MM.1S (cell line): ENCODE measurements around the gene CACNA1H.

ENCODE experiments used
- EZH2 ChIP-seq: fragments of 300-600 bp; sonication (generic); optimal IDR thresholded peaks from 2 replicates; pipeline ENCODE3; 2017; ENCODE audit warnings: low read depth, mild to moderate bottlenecking, antibody characterized with exemption, low read length, mixed read lengths
- TF ChIP-seq, protein P1 (sequence below): fragments of 300-600 bp; sonication (generic); IDR thresholded peaks from 2 replicates; pipeline ENCODE4 v1.5.1; 2016; ENCODE audit warnings: antibody characterized with exemption, low read length, mixed read lengths

DNA sequence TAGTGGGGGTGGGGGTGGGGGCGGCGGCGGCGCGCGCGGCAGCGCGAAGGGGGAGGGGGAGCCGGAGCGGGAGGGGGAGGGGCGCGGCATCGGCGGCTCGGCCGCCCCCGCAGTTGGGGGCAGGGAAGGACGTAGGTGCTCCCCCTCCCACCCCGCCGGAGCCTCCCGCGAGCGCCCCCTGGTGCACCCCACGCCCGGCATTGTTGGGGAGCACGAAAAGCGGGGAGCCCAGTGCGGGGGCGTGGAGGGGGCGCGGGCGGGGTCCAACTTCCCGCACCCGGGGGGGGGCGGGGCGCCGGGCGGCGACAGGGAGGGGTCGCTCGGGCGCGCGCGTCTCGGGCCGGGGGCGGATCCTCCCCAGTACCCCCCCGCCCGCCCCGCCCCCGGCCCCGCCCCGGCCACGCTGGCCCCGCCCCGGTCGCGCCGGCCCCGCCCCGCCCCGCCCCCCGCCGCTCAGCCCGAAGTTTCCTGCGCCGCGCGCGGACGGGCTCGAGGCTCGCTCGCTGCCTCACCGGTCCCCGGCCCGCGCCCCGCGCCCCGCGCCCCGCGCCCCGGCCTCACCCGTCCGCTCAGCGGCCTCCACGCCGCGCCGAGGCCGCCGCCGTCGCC, at the start of gene CACNA1H:
- no peak for TF ChIP-seq EZH2
- TF ChIP-seq, protein P1, sequence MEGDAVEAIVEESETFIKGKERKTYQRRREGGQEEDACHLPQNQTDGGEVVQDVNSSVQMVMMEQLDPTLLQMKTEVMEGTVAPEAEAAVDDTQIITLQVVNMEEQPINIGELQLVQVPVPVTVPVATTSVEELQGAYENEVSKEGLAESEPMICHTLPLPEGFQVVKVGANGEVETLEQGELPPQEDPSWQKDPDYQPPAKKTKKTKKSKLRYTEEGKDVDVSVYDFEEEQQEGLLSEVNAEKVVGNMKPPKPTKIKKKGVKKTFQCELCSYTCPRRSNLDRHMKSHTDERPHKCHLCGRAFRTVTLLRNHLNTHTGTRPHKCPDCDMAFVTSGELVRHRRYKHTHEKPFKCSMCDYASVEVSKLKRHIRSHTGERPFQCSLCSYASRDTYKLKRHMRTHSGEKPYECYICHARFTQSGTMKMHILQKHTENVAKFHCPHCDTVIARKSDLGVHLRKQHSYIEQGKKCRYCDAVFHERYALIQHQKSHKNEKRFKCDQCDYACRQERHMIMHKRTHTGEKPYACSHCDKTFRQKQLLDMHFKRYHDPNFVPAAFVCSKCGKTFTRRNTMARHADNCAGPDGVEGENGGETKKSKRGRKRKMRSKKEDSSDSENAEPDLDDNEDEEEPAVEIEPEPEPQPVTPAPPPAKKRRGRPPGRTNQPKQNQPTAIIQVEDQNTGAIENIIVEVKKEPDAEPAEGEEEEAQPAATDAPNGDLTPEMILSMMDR, result no peak
